ENCODE measurements around the gene ASPM. TPM values are rescaled to one million over a fixed set of nuclear protein-coding genes. Genes with fewer than 3 reads are reported as not detected.

ASPM gene
- total RNA-seq = 8.5 and 8.9 TPM in 2 replicates
- long read RNA-seq, partial matches to known transcripts = 17 of 19 reads
- long read RNA-seq, other reads (novel, unspliced or antisense) = 2 of 19 reads

- TF ChIP-seq CTCF (IDR thresholded peaks at IDR 0.05) = no peak
- Mint-ChIP-seq H3K4me3 (ENCODE audit: unreplicated experiment) (peak within 1 kb of the TSS; percentile 90), H3K27ac (ENCODE audit: unreplicated experiment) (peak within 1 kb of the TSS; percentile 96), H3K36me3 (ENCODE audit: unreplicated experiment) (no peaks in the 10 kb centered on the region), H3K27me3 (ENCODE audit: unreplicated experiment) (no peaks in the 10 kb centered on the region), H3K9me3 (ENCODE audit: unreplicated experiment) (no peaks in the 10 kb centered on the region), H3K4me1 (ENCODE audit: unreplicated experiment) (peaks cover 42% of the 10 kb centered on the region)
- DNase-seq (ENCODE audit: extremely low spot score, unreplicated experiment) = peak; percentile 98
Observed at GRCh38 chr1:197146101-197147095, at the start of gene ASPM. TSS of gene ASPM (minus strand) at chr1:197146669. CDS start at chr1:197146437, 232 bp downstream.

- DNase-seq (ENCODE audit: extremely low spot score, unreplicated experiment) = no peak
- no peak for TF ChIP-seq CTCF (IDR thresholded peaks at IDR 0.05)
- no peaks in the 10 kb centered on the region for H3K9me3 Mint-ChIP-seq (ENCODE audit: unreplicated experiment)
- H3K4me3 Mint-ChIP-seq (ENCODE audit: unreplicated experiment) = no peak overlapping the region
- H3K27ac Mint-ChIP-seq (ENCODE audit: unreplicated experiment) = peak overlapping the region; percentile 51
- peaks cover 54% of the 10 kb centered on the region for H3K4me1 Mint-ChIP-seq (ENCODE audit: unreplicated experiment)
- H3K36me3 Mint-ChIP-seq (ENCODE audit: unreplicated experiment) = peaks cover 13% of the 10 kb centered on the region
- no peaks in the 10 kb centered on the region for H3K27me3 Mint-ChIP-seq (ENCODE audit: unreplicated experiment)
Observed at GRCh38 chr1:197195100-197195499, 48.6 kb upstream of the ASPM start.

- TF ChIP-seq CTCF (IDR thresholded peaks at IDR 0.05) = no peak
- Mint-ChIP-seq H3K27me3 (ENCODE audit: unreplicated experiment) (no peaks in the 10 kb centered on the region), H3K9me3 (ENCODE audit: unreplicated experiment) (peaks cover 9% of the 10 kb centered on the region), H3K4me3 (ENCODE audit: unreplicated experiment) (no peak overlapping the region), H3K27ac (ENCODE audit: unreplicated experiment) (no peak overlapping the region), H3K4me1 (ENCODE audit: unreplicated experiment) (no peaks in the 10 kb centered on the region), H3K36me3 (ENCODE audit: unreplicated experiment) (peaks cover 44% of the 10 kb centered on the region)
- no peak for DNase-seq (ENCODE audit: extremely low spot score, unreplicated experiment)
Observed at GRCh38 chr1:197184190-197184589, 37.7 kb upstream of the ASPM start.

GRCh38 chr1:197183195-197183748 lies 36.8 kb upstream of the ASPM start:
- Mint-ChIP-seq H3K4me3 (ENCODE audit: unreplicated experiment) (no peak overlapping the region), H3K27ac (ENCODE audit: unreplicated experiment) (no peak overlapping the region), H3K4me1 (ENCODE audit: unreplicated experiment) (peaks cover 3% of the 10 kb centered on the region), H3K36me3 (ENCODE audit: unreplicated experiment) (peaks cover 41% of the 10 kb centered on the region), H3K27me3 (ENCODE audit: unreplicated experiment) (no peaks in the 10 kb centered on the region), H3K9me3 (ENCODE audit: unreplicated experiment) (peaks cover 9% of the 10 kb centered on the region)
- DNase-seq (ENCODE audit: extremely low spot score, unreplicated experiment) = no peak
- TF ChIP-seq CTCF (IDR thresholded peaks at IDR 0.05) = no peak

GRCh38 chr1:197182716-197183115 lies 36.2 kb upstream of the ASPM start:
- no peaks in the 10 kb centered on the region for H3K27me3 Mint-ChIP-seq (ENCODE audit: unreplicated experiment)
- peaks cover 9% of the 10 kb centered on the region for H3K9me3 Mint-ChIP-seq (ENCODE audit: unreplicated experiment)
- no peak for DNase-seq (ENCODE audit: extremely low spot score, unreplicated experiment)
- no peak overlapping the region for H3K4me3 Mint-ChIP-seq (ENCODE audit: unreplicated experiment)
- TF ChIP-seq CTCF (IDR thresholded peaks at IDR 0.05) = no peak
- peaks cover 3% of the 10 kb centered on the region for H3K4me1 Mint-ChIP-seq (ENCODE audit: unreplicated experiment)
- no peak overlapping the region for H3K27ac Mint-ChIP-seq (ENCODE audit: unreplicated experiment)
- peaks cover 36% of the 10 kb centered on the region for H3K36me3 Mint-ChIP-seq (ENCODE audit: unreplicated experiment)

Data from osteocyte (in vitro differentiated cells).